COLO668 (cell line): ENCODE results near the gene HDAC7.
"Not testable (repeated sequence)": the region's sequence is repeated elsewhere in the genome, so short reads cannot be mapped to it uniquely, and the experiment has no call there.

Experiments used
- DNase-seq: peaks from one replicate; lab custom pipeline; 2025; ENCODE audit not compliant: unreplicated experiment; lab: John Stamatoyannopoulos, UW

The HDAC7 gene

DNA sequence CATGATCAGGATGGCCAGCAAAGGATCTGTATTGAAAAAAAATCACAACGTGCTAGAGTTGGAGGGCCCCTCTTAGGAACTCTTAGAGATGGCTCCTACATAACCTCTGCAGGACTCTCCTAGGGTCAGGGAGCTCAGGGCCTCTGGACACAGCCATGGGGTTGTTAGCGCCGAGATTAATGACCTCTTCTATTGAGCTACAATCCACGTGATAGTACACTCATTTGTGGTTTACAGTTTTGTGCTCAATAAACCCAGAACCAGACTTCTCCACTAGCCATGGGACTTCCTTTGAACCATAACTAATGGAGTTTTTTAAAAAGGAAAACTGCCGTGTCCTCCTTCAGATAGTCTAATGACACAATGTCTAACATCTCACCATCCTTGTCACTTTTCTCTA, 29.6 kb upstream of the HDAC7 start:
- no peak for DNase-seq

DNA sequence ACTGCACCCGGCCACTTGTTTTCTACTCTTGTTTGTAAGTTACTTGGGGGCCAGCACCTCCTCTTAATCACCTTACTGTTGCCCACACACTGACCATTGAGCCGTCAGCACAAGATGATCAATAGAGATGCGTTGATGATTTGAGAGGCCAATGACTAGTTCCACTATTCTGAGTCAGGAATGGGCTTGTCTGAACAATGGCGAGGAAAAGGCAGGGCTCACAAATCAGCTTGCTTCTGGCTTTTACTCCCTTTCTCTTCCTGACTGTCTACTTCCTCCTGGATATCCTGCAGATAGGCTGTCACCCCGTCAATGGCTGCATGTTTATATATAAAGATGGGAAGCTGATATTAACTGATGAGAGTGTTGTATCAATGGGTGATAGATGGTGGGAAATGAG, 29.1 kb upstream of the HDAC7 start:
- no peak for DNase-seq

DNA sequence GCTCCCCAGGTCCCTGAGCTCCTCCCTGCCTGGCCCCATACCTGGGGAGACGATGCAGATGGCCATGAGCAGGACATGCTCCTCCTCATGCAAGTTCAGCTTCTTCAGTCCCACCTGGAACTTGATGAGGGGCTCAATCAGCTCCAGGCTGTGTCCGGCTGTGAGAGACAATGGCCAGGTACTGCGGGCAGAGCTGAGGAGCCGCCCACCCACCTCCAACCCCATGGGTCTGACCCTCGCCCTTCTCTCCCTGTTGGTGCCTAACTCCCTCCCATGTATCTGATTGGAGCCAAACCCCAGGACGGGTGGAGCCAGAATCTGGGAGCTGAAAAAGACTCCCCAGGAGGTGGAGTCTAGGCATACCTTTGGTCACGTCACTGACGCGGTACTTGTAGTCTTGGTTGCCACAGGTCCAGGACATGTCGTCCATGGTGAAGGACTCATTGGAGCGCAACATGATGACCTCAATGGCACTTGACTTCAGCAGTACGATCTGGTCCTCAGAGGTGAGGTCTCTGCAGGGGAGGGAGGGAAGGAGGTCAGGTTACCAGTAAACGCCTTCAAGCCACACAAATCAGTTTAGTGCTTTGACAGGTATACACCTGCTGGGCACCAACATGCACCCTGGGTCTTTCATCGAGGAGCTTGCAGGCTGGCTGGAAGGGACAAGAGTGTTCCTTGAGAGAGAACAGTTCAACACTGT, 26.7 kb upstream of the HDAC7 start:
- DNase-seq = no peak

DNA sequence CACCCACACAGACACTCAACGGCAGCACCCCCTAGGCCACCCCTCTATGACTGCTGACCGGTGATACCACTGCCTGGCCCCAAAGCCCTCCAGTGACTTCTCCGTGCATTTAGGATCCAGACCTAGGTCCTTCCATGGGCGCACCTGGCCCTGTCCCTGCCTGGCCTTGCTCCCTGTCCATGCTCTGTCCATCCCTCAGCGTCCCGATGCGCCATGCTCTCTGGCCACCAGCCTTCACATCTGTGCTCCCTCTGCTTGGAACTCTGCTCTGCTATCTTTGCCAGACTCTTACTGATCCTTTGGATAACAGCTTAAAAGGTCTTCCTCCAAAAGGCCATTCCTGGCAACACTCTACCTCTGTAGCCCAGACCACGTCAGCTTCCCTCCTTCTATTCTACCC, 25.4 kb upstream of the HDAC7 start:
- DNase-seq = no peak

DNA sequence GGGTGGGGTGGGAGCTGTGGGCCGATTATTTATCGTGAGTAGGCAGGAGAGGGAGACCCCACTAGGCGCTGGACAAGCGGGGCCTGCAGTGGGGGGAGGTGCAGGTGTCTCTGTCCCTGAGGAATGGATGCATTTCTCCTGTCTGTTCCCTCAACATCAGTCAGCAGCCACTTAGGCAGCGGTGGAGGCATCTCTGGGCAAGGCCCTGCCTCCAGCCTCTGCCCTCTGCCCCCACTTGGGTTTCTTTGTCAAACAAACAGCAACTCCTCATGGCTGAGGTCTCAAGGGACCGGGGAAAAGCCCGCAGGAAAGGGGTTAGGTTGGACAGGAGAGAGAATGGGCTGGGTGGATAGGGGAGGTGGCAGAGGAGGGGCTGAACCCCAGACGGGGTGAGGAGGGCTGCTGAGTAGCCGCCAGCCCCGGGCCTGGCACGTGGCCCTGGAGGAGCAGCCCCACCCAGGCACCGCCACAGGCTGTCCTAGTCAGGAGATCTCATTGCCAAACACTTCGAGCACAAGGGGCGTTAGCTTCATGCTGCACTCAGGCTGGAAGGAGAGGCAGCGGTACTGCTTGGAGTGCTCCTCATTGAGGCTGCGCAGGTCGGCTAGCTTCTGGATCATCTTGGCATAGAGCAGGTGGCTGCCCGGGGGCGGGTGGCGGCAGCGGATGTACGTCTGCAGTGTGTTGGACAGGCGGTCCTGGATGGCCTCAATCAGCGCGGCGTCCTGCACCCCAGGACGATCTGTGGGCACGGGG, 24.7 kb upstream of the HDAC7 start:
- no peak for DNase-seq

DNA sequence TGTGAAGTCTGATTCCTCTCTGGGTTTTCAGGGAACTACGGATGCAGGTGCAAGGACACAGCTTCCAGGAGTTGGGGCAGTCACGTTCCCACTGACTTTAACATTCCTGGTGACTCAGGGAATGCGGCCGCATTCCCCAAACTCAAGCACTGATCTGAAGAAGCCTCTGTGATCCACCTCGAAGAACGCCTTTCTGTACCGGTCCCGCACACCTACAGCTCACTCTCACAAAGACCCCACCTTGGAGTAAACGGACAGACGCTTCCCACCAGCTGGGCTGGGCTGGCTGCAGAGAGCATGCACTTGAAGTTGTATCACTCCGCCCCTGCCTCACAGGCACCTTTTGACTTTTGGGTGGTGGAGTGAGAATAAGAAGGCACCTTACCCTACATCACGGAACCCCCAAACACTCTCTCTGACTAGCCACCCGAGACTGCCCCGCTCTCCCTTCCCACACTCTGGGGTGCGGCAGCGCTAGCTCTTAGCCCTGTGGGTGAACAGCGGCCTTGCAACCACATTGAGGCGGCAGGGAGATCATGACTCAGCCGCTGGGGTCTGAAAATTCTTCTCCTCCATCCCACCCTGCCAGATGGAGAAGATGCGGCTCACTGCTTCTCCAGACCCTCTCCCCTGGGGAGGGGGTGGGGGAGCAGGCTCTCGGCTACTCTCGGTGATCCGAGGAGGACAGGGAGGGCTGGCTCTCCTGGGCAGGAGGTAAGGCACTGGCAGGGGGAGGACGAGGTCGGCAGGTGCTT, 23.7 kb upstream of the HDAC7 start:
- DNase-seq = no peak

DNA sequence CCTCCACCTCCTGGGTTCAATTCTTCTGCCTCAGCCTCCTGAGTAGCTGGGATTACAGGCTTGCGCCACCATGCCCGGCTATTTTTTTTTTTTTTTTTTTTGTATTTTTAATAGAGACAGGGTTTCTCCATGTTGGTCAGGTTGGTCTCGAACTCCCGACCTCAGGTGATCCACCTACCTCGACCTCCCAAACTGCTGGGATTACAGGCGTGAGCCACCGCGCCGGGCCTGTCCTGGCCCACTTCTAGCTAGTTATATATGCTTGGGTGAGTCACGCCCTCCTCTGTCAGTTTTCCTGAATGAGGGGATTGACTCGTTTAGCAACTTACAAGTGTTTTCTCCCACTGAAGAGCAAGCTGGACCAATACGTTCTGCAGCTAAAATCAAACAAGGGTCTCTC, 22.8 kb upstream of the HDAC7 start:
- DNase-seq = not testable (repeated sequence)

DNA sequence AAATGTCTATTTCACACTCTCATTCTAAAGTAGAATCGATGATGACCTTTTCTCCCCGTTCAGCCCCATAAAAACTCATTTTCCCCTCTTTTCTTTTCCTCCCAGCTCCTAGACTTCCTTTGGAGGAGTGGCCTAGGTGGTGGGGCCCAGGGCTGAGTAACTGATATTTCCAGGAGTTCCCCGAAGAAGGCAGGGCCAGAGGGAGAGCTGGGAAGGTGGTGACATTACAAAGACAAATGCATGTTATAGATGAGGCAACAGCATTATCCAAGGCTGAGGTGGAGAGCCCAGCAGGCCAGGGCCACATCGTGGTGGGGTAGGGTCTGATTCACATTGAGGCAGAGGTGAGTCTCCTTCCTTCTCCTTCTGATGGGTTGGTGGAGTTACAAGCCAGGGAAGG, 22.2 kb upstream of the HDAC7 start:
- DNase-seq = no peak

DNA sequence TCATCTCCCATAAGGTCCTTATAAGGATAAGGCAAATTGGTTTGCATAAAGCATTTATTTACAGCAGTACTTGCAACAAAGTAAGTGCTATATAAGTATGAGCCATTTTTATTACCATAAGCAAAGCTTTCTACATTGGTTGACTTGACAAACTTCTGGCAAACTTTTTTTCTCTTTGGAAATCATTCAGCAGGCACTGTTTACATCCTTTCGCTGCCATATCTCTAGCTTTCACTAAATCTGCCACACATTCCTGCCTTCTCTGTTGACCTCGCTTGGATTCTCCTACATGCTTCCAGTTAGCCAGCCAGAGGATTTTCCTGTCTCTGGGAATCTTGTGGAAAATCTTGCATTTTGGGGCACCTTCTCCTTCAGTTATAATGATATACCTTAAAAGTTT, 21.8 kb upstream of the HDAC7 start:
- DNase-seq = no peak

DNA sequence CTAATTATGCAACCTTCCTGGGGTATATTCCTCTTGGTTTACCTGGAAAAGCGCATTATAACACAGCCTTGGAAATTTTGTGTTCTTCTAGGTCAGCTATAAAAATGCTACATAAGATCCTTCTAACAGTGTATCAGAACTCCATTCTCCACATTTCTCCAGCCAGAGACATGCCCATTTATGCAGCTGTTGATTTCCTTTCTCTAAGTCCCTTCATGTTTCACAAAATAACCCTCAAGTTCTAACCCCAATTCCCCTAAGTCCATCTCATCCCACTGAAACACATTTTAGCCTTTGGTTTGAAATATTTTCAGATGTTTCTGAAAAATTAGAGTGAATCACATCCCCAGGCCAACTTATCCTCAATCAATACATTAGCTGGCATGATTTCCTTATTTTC, 20.9 kb upstream of the HDAC7 start:
- no peak for DNase-seq

DNA sequence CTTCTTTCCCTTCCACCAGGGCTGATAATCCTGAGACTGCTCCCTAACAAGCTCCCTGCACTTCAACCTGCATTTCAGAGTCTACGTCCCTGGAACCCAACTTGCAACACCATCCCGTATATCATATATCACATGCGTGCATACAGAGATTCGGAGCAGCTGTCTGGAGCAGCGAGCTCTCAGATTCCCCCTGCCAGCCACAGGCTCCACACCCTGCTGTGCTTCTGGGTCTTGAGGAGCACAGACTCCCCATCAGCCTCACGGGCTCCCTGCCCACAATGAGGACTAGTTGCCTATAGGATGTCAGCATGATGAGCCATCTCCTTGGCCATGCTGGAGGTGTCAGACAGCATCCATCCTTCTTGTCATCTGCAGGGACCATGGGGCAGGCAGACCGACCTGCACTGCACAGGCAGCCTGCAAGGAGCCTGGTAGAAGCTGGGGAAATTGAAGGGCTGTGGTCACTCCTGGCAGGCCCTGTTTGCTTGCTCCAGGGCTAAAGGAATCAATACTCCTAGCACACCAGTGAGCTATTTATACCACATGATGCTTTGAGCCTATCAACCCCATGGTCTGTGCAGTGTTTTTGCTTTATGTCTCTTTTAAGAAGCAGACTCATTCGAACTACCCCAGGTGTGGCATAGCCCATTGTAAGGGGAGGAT, 19.6 kb upstream of the HDAC7 start:
- no peak for DNase-seq

DNA sequence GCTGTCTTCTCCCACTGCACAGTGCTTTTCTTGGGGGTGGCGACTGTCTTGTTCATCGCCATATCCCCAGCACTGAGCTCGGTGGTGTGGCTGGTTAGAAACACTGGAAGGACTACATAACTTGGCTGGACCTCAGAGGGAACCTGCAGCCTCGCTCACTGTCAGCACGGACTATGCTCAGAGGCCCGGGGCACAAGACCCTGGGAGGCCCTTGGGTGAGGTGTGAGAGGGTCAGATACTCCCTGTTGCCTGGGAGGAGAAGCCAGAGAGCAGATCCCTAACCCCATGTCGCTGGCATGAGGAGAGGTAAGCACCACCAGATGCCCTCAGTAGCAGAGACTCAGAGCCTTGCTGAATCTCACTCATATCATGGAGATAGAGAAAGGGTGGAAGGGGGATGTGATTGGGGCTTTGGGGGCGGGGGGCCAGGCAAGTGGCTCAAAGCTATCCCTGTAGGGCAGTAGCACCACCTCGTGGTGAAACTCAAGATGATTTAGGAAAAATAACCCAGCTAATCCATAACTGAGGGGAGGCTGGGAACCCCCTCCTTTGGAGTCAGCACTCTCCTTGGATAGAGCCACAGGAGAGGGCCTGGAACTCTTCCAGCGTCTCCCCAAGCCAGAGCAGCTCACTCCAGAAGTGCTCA, 18.7 kb upstream of the HDAC7 start:
- DNase-seq = peak; percentile 3

DNA sequence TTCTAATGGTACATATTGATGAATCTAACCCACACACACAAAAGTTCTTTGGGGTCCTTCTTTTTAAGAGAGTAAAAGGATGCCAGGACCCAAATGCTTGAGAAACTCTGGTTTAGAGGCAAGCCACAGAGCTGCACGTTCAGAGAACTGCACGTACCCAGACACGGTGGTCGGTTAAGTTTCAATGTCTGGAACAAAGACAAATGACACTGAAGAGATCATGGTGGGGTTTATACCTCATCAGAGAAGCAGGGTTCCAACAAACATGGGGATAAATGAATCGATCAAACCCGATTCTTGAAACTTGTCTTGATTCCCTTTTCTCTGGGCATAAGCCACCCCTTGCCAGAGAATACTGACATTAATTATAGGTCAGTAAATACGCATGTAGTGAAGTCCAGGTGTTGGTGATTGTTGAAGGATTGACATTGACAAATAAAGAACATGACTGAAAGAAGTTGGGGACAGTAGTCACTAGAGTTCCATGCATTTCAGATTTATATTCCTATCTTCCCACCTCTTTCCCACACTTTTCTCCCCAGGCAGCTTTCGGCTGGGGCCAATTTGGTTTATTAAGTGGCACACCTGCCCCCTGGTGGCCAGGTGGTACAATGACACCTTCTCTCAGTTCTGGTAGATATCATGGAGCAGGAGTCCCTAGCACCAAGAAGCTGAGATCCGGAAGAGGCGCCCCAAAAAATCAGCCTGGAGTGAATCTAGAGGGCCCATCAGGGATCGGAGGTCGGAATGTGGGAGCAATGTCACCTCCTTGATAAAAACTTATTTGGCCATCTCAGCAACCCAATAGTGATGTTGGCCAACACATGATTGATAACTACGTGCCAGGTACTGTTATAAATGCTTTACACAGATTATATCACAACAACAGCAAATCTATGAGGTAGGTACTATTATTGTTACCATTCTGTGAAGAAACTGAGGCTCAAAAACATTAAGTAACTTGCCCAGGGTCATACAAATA, 17.8 kb upstream of the HDAC7 start:
- DNase-seq = peak; percentile 49

DNA sequence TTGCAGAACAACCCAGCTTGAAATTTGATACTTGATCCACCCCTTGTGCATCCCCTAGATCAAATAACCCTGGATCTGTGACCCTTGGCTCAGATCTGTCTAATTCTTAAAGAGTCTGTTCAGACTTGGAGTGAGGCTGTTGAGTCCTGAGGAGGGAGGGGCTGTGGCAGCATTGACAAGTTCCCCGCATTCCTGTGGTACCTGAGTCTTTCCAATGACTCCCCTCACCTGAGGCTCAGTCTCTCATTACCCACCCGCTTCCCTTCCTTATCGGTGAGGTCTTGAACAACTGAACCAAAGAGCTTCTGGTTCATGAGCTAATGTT, 16.1 kb upstream of the HDAC7 start:
- DNase-seq = no peak

DNA sequence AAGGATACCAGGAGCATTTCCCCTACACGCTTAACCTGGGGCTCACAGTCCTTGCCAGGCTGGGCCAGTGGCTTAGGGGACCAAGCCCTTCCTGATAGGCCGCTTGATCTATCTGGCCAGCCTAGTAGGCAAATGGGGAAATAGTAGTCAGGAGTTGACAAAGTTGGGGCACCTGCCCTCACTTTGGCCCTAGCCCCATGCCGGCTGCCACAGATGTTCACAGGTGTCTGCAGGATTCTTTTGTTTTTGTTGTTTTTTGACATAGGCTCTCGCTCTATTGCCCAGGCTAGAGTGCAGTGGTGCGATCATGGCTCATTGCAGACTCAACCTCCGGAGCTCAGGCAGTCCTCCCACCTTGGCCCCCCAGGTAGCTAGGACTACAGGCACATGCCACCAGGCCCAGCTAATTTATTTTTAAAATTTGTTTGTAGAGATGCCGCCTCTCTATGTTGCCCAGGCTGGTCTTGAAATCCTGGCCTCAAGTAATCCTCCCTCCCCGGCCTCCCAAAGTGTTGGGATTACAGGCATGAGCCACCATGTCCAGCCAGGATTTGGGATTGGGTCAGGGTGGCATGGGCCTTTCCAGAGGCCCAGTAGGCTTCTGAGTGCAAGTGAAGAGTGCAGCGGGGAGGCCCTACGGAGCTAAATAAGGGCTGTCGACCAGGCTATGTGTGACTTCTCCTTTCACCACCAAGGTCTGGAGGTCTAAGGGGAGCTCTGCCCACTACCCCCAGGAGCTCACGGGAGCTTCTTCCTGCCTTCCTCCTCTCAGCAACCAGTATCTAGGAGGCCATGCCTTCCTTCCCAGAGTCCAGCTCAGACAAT, 15.5 kb upstream of the HDAC7 start:
- no peak for DNase-seq

DNA sequence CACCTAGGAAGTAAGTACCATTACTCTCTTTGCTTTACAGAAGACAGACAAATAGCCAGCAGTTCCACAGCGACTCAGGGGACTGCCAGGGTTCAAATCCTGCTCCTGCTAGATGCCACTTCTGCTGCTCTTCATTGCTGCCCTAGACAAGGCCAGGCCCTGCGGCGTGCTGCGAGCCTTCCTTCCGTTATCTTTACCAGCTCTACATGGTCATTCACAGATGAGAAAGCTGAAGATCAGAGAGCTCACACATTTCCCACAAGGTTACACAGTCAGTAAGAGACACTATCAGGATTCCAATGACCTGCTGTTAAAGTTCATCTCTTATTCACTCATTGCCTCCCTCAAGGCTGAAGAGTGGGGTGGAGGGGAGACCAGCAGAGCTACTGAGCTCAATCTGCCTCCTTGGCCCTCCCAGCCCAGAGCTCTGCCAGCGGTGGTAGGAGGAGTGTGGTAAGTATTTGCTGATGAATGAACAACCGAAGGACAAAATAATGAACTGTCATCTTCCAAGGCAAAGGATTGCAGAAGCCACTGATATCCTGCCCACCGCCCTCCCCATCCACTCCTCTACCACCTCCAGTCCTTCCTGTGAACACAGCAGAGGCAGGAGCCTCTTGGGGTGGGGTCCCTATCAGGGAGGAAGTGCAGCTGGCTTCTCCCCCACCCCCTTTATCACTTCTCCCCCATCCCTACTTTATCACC, 14.6 kb upstream of the HDAC7 start:
- DNase-seq = no peak

DNA sequence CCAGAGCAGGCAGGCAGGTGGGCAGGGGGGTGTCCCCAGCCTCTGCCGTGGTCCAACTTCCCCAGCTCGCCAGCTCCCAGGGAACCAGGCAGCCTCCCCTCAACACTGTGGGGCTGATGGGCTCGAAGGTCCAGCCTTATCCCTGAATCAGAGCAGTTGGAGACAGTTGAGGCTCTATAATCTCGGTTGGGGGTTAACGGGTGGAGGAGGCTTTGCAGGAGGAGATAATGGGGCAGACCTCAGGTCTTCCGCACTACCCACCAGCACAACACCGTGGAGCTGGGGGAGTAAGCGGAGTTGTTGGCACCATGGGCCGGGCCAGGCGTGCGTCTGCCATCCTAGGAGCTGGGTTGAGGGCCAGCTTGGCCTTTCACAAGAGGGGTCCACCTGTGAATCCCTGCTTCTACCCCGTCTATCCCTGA, 13.9 kb upstream of the HDAC7 start:
- no peak for DNase-seq

DNA sequence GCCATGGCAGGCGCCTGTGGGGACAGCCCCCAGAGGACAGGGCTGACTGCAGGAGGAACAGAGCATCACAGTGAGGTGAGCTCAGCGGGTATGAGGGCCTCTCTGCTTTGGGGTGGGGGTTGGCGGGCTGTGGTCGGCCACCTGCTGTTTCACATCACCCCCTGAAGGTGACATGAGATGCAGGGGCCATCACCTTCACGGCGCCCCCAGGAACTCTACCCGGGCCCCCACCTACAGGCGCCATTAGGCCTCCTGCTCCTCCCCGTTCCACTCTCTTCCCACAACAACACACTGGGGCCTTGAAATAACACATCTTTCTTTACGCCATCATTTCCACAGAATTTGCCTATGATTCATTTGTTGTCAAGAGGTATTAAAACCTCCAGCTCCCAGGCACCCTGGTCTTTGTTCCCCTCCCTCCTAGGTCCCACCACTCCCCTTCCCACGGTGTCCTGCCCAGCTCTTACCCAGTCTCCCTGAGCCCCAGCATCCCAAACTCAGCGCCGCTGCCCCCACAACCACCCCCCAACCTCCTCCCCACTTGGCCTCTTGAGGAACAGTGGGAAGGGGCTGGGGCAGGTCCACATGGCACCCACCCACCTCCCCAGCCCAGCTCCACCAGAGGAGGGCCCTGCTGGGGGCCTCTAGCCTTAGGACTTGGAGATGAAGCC, 12.7 kb upstream of the HDAC7 start:
- DNase-seq = no peak
